ENCODE results near the gene CHST13.

Gene CHST13

DNA sequence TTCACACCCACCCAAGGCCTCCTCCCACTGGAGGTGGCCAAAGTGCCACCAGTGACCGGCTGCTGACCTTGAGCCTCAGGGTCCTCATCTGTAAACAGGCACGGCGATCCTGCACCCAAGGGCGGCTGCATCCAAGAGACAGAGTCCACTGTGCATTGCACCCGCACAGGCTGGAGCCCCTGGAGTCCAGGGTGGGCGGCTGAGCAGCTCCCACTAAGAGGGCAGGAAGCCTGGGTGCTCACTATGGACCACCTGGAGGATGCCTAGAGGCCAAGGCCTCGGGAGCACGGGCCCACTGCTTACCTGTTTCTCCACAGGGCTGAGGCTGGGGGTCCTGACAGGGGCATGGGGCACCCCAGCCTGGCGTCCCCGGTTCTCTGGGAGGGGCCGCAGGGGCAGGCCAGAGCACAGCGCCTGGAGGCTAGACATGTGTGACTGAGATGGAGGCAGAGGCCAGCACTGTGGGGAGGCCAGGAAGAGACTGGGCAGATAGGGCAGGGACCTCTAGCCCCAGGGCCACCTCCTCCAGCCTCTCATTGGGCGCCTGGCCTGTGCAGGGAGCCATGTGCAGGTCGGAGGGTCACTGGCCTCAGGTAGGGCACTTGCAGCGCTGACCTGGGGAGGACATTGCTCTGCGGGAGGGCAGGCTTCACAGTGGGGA is 6.5 kb upstream of the CHST13 start, which contains the start of gene UROC1:
UROC1 (minus strand) TSS at position 483 of the 661 bp plus-strand sequence; CDS start at position 429, 54 bp downstream.
- Histone ChIP-seq H3K27me3 (ENCODE audit: insufficient read depth, low read length, poor library complexity) (no peaks in the 10 kb centered on the region), H3K27ac (ENCODE audit: low read length) (no peak within 1 kb of the TSS), H3K79me2 (ENCODE audit: insufficient read depth, low read length) (no peaks in the 10 kb centered on the region), H3K4me2 (ENCODE audit: insufficient read depth, low read length) (no peak within 1 kb of the TSS), H3K4me1 (ENCODE audit: insufficient read depth, low read length) (peaks cover 4% of the 10 kb centered on the region), H3K4me3 (ENCODE audit: low read depth in 1 of 2, low read length in 2 of 2) (no peak within 1 kb of the TSS), H3K9ac (ENCODE audit: low read depth, low read length) (no peak within 1 kb of the TSS), H2AFZ (ENCODE audit: low read depth, low read length) (no peak within 1 kb of the TSS), H4K20me1 (ENCODE audit: insufficient read depth, low read length) (no peaks in the 10 kb centered on the region), H3K9me3 (ENCODE audit: insufficient read depth, low read length, severe bottlenecking) (no peaks in the 10 kb centered on the region), H3K36me3 (ENCODE audit: insufficient read depth, low read length) (no peaks in the 10 kb centered on the region)
- TF ChIP-seq, protein P1, sequence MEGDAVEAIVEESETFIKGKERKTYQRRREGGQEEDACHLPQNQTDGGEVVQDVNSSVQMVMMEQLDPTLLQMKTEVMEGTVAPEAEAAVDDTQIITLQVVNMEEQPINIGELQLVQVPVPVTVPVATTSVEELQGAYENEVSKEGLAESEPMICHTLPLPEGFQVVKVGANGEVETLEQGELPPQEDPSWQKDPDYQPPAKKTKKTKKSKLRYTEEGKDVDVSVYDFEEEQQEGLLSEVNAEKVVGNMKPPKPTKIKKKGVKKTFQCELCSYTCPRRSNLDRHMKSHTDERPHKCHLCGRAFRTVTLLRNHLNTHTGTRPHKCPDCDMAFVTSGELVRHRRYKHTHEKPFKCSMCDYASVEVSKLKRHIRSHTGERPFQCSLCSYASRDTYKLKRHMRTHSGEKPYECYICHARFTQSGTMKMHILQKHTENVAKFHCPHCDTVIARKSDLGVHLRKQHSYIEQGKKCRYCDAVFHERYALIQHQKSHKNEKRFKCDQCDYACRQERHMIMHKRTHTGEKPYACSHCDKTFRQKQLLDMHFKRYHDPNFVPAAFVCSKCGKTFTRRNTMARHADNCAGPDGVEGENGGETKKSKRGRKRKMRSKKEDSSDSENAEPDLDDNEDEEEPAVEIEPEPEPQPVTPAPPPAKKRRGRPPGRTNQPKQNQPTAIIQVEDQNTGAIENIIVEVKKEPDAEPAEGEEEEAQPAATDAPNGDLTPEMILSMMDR (IDR thresholded peaks at IDR 0.05; ENCODE audit: borderline replicate concordance, extremely low read depth, low read length, poor library complexity, severe bottlenecking) = no peak
- no peak for TF ChIP-seq EZH2 (IDR thresholded peaks at IDR 0.05; ENCODE audit: borderline replicate concordance, low read depth, low read length, severe bottlenecking)
- ATAC-seq (ENCODE audit: insufficient read depth, low read depth) = no peak
- DNase-seq = no peak

DNA sequence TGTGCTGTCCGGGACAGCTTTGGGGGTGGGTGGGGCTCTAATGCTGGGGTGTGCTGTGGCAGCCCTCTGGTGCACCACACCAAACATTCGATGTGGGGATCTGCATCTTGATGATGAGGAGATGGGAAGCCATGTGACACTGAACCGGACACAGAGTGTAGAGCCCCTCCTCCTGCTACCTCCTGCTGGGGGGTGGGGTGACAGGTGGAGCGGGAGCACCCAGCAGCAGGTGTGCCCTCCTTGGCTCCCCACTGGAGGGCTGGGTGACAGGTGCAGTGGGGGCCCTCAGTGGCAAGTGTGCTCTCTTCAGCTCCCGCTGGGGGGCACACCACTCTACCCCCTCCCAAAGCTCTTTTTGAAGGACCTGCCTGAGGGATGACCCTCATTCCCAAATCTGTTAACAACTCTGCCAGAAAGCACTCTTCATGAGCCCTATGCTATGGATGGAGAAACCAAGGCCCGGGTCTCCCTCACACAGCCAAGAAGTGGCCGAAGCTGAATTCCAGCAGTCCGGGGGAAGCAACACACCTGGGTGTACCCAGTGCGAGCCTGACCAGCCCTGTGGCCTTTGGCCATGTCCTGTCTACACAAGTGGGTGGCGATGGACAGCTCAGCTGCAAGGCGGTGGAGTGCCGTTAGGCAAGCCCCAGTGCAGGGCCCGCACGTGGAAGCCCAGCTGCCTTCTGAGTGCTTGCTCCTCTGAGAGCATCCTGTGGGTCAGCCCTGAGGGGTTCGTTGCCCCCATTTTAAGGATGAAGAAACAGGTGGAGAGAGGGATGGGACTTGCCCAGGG is 5.8 kb upstream of the CHST13 start:
- Histone ChIP-seq H3K27ac (ENCODE audit: low read length) (no peak overlapping the region), H3K79me2 (ENCODE audit: insufficient read depth, low read length) (no peaks in the 10 kb centered on the region), H3K4me3 (ENCODE audit: low read depth in 1 of 2, low read length in 2 of 2) (no peak overlapping the region), H3K9me3 (ENCODE audit: insufficient read depth, low read length, severe bottlenecking) (no peaks in the 10 kb centered on the region), H3K36me3 (ENCODE audit: insufficient read depth, low read length) (no peaks in the 10 kb centered on the region), H3K27me3 (ENCODE audit: insufficient read depth, low read length, poor library complexity) (no peaks in the 10 kb centered on the region), H3K4me1 (ENCODE audit: insufficient read depth, low read length) (peaks cover 4% of the 10 kb centered on the region), H3K9ac (ENCODE audit: low read depth, low read length) (no peak overlapping the region), H4K20me1 (ENCODE audit: insufficient read depth, low read length) (no peaks in the 10 kb centered on the region), H3K4me2 (ENCODE audit: insufficient read depth, low read length) (no peak overlapping the region), H2AFZ (ENCODE audit: low read depth, low read length) (no peak overlapping the region)
- TF ChIP-seq, protein P1 (IDR thresholded peaks at IDR 0.05; ENCODE audit: borderline replicate concordance, extremely low read depth, low read length, poor library complexity, severe bottlenecking) = no peak
- ATAC-seq (ENCODE audit: insufficient read depth, low read depth) (no peak), DNase-seq (no peak)

DNA sequence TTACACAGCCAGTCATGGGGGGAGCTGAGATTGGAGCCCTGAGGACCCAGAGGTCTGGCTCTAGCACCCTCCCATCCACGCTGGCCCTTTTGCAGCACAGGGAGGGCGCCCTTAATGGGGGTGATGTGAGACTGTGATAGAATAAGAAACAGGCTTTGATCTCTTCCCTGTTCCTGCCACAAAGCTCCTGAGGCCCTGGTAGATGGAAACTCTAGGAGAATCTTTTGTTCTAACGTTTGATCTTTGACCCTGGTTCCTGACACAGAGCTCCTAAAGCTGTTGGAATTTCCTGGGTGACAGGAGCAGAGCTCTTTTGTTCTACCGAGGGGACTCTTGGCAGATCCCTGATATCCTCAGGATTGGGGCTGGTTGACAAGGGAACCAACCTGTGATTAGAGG is 5.2 kb upstream of the CHST13 start:
- no peaks in the 10 kb centered on the region for H3K9me3 ChIP-seq (ENCODE audit: insufficient read depth, low read length, severe bottlenecking)
- H2AFZ ChIP-seq (ENCODE audit: low read depth, low read length) = no peak overlapping the region
- no peaks in the 10 kb centered on the region for H3K36me3 ChIP-seq (ENCODE audit: insufficient read depth, low read length)
- no peak overlapping the region for H3K4me2 ChIP-seq (ENCODE audit: insufficient read depth, low read length)
- H3K9ac ChIP-seq (ENCODE audit: low read depth, low read length) = no peak overlapping the region
- ATAC-seq (ENCODE audit: insufficient read depth, low read depth) = no peak
- TF ChIP-seq, protein P1 (IDR thresholded peaks at IDR 0.05; ENCODE audit: borderline replicate concordance, extremely low read depth, low read length, poor library complexity, severe bottlenecking) = no peak
- no peak for TF ChIP-seq EZH2 (IDR thresholded peaks at IDR 0.05; ENCODE audit: borderline replicate concordance, low read depth, low read length, severe bottlenecking)
- H3K27me3 ChIP-seq (ENCODE audit: insufficient read depth, low read length, poor library complexity) = no peaks in the 10 kb centered on the region
- no peak overlapping the region for H3K4me3 ChIP-seq (ENCODE audit: low read depth in 1 of 2, low read length in 2 of 2)
- H3K27ac ChIP-seq (ENCODE audit: low read length) = no peak overlapping the region
- H3K79me2 ChIP-seq (ENCODE audit: insufficient read depth, low read length) = no peaks in the 10 kb centered on the region
- peaks cover 4% of the 10 kb centered on the region for H3K4me1 ChIP-seq (ENCODE audit: insufficient read depth, low read length)
- no peaks in the 10 kb centered on the region for H4K20me1 ChIP-seq (ENCODE audit: insufficient read depth, low read length)
- no peak for DNase-seq
